Osteoblast (primary cell): ENCODE measurements around the gene ORMDL1. TPM values are rescaled to one million over a fixed set of nuclear protein-coding genes. Genes with fewer than 3 reads are reported as not detected.
A peak's percentile ranks its signal among the peaks of the same experiment; 100 is the strongest.

Experiments
- DNase-seq: peaks from one replicate; pipeline ENCODE4 v3.0.0; 2011; ENCODE audit warnings: low spot score, mixed read lengths; ENCODE audit not compliant: insufficient read length; ENCODE audit errors: missing footprints
- H2AFZ ChIP-seq: 2 replicates; pipeline ENCODE4 v1.6.0; 2011; ENCODE audit warnings: mild to moderate bottlenecking, low read length
- H3K27ac ChIP-seq: 2 replicates; pipeline ENCODE4 v1.5.1; 2011; ENCODE audit warnings: mild to moderate bottlenecking, low read depth, low read length, moderate library complexity
- H3K27me3 ChIP-seq: 2 replicates; pipeline ENCODE4 v1.6.0; 2012; ENCODE audit warnings: mild to moderate bottlenecking, control low read depth, inconsistent platforms, low read length, moderate library complexity; ENCODE audit not compliant: insufficient read depth
- H3K36me3 ChIP-seq: 2 replicates; pipeline ENCODE4 v1.5.1; 2011; ENCODE audit warnings: mild to moderate bottlenecking, low read length, control low read depth, moderate library complexity; ENCODE audit not compliant: insufficient read depth
- H3K4me1 ChIP-seq: 2 replicates; pipeline ENCODE4 v1.5.1; 2011; ENCODE audit warnings: mild to moderate bottlenecking, low read length, control low read depth, moderate library complexity; ENCODE audit not compliant: insufficient read depth
- H3K4me2 ChIP-seq: 2 replicates; pipeline ENCODE4 v1.6.0; 2011; ENCODE audit warnings: mild to moderate bottlenecking, low read length; ENCODE audit not compliant: insufficient read depth
- H3K4me3 ChIP-seq: fragments of 200-600 bp; sonication (generic); 3 replicates; pipeline ENCODE4 v1.5.1; 2012; ENCODE audit warnings: mild to moderate bottlenecking, low read length, inconsistent platforms; ENCODE audit not compliant: insufficient read depth
- H3K79me2 ChIP-seq: 2 replicates; pipeline ENCODE4 v1.6.0; 2012; ENCODE audit warnings: mild to moderate bottlenecking, low read length, control low read depth, inconsistent platforms; ENCODE audit not compliant: insufficient read depth
- H3K9me3 ChIP-seq: 2 replicates; pipeline ENCODE4 v1.5.1; 2011; ENCODE audit warnings: low read depth, low read length, control low read depth
- H4K20me1 ChIP-seq: 2 replicates; pipeline ENCODE4 v1.6.0; 2012; ENCODE audit warnings: mild to moderate bottlenecking, low read length, control low read depth; ENCODE audit not compliant: insufficient read depth
- total RNA-seq: library from RNA; depleted of rRNA; stranded (reverse); fragments of >200 nt; gene quantifications from 2 replicates; pipeline ENCODE4 v1.2.3, GENCODE V29; 2012
- TF ChIP-seq, protein P1 (sequence below): IDR thresholded peaks from 2 replicates; pipeline ENCODE4 v1.5.1; 2011; ENCODE audit warnings: mild to moderate bottlenecking, low read depth, low read length, moderate library complexity; ENCODE audit errors: extremely low read depth

The ORMDL1 gene
- total RNA-seq, 1 donor = 42.3 TPM

GRCh38 chr2:189791338-189792042 is 7.4 kb upstream of the ORMDL1 start:
- Histone ChIP-seq H3K27me3 (no peaks in the 10 kb centered on the region), H3K9me3 (no peaks in the 10 kb centered on the region), H3K36me3 (peaks cover 50% of the 10 kb centered on the region), H3K4me2 (no peak overlapping the region), H3K79me2 (peaks cover 49% of the 10 kb centered on the region), H4K20me1 (no peaks in the 10 kb centered on the region), H2AFZ (no peak overlapping the region), H3K4me3 (no peak overlapping the region), H3K27ac (no peak overlapping the region), H3K4me1 (no peaks in the 10 kb centered on the region)
- TF ChIP-seq, protein P1, sequence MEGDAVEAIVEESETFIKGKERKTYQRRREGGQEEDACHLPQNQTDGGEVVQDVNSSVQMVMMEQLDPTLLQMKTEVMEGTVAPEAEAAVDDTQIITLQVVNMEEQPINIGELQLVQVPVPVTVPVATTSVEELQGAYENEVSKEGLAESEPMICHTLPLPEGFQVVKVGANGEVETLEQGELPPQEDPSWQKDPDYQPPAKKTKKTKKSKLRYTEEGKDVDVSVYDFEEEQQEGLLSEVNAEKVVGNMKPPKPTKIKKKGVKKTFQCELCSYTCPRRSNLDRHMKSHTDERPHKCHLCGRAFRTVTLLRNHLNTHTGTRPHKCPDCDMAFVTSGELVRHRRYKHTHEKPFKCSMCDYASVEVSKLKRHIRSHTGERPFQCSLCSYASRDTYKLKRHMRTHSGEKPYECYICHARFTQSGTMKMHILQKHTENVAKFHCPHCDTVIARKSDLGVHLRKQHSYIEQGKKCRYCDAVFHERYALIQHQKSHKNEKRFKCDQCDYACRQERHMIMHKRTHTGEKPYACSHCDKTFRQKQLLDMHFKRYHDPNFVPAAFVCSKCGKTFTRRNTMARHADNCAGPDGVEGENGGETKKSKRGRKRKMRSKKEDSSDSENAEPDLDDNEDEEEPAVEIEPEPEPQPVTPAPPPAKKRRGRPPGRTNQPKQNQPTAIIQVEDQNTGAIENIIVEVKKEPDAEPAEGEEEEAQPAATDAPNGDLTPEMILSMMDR = no peak
- no peak for DNase-seq

DNA sequence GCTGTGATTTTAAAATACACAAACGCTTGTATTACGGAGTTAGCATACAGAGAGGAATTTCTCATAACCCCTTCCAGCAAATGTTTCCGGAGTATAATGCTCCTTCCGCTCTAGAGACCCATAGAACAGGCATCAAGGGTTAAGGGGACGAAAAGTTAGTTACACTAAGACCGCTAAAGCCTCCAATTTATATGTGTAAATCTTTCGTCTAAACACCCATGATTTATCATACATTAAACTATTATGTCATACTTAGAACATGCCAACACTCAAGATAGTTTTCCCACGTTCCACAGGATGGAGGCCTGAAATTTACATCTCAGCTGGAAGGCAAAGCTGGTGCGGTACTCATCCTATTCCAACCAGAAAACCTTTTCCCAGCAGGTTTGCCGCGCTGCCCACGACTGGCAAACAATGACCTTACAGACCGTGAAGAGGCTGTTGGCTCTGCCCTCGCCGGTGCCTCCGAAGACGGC is 650 bp downstream of the ORMDL1 start:
- Histone ChIP-seq H3K27ac (peak overlapping the region; percentile 95), H3K4me2 (peak overlapping the region; percentile 84), H3K27me3 (no peaks in the 10 kb centered on the region), H3K9me3 (no peaks in the 10 kb centered on the region), H4K20me1 (no peaks in the 10 kb centered on the region), H3K79me2 (peaks cover 90% of the 10 kb centered on the region), H3K4me3 (peak overlapping the region; percentile 85), H3K36me3 (peaks cover 32% of the 10 kb centered on the region), H3K4me1 (peaks cover 18% of the 10 kb centered on the region), H2AFZ (peak overlapping the region; percentile 94)
- no peak for DNase-seq
- TF ChIP-seq, protein P1 = no peak

- Histone ChIP-seq H3K27ac (peak overlapping the region; percentile 95), H3K9me3 (no peaks in the 10 kb centered on the region), H3K27me3 (no peaks in the 10 kb centered on the region), H4K20me1 (no peaks in the 10 kb centered on the region), H3K4me2 (peak overlapping the region; percentile 84), H3K79me2 (peaks cover 88% of the 10 kb centered on the region), H3K36me3 (peaks cover 37% of the 10 kb centered on the region), H3K4me1 (peaks cover 18% of the 10 kb centered on the region), H2AFZ (no peak overlapping the region), H3K4me3 (peak overlapping the region; percentile 85)
- TF ChIP-seq, protein P1 = no peak
- DNase-seq = no peak
These were observed 1.9 kb downstream of the ORMDL1 start for GRCh38 chr2:189782221-189782671.

DNA sequence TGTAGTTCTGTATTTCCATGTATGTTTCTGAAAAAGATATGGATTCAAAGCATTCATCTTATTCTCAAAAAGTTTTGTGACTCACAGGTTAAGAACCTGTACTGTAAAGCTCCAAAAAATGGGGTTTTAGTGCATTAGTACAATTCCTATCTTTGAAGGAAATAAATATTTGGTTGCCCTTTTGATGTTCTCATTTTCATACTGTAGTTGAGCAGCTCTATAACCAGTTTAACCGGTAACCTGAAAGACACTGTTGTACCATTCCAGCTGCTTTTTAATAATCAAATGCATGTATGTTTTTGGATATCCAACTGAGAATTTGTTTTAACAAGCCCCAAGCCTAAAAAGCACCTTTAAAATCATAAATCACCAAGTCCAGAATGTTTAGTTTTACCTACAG is 11.9 kb downstream of the ORMDL1 start:
- TF ChIP-seq, protein P1 = no peak
- peaks cover 3% of the 10 kb centered on the region for H4K20me1 ChIP-seq
- H3K4me2 ChIP-seq = no peak overlapping the region
- no peaks in the 10 kb centered on the region for H3K4me1 ChIP-seq
- H2AFZ ChIP-seq = no peak overlapping the region
- H3K27ac ChIP-seq = no peak overlapping the region
- H3K4me3 ChIP-seq = no peak overlapping the region
- peaks cover 66% of the 10 kb centered on the region for H3K36me3 ChIP-seq
- no peaks in the 10 kb centered on the region for H3K27me3 ChIP-seq
- H3K9me3 ChIP-seq = no peaks in the 10 kb centered on the region
- no peak for DNase-seq
- peaks cover 2% of the 10 kb centered on the region for H3K79me2 ChIP-seq
